GM19240 (cell line): ENCODE results near the gene UMPS.

Experiments
- DNase-seq: peaks from one replicate; pipeline ENCODE4 v3.0.0; 2011; ENCODE audit warnings: low spot score; ENCODE audit not compliant: insufficient read length

The UMPS gene

DNA sequence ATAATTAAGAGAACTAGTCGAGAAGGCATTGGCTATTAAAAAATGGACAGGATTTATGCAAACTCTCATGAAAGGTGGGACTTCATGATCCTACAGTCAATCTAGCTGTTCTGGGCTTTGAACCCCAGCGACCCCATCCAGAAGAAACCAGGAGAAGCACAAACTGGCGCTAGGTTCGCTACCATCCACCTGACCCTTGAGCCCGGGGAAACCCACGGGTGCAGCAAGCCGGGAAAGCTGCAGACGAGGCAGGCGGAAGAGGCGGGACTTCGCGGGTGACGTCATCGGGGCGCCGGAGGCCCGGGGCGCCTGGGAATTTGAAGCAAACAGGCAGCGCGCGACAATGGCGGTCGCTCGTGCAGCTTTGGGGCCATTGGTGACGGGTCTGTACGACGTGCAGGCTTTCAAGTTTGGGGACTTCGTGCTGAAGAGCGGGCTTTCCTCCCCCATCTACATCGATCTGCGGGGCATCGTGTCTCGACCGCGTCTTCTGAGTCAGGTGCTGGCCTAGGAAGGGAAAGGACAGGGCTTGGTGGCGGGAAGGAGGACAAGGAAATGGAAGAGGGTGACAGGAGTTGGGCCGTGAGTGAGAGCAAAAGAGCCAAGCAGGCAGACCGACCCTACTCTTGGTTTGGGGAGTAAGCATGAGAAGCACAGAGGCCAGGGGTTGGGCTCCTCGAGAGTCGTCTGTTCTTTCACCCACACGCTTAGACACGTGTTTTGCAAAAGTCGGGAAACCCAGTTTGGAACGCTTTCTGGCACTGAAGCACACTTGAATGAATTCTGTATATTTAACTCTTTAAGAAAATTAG, at the start of gene UMPS:
Gene UMPS (plus strand): TSS at position 324 of the 812 bp plus-strand sequence. CDS start 20 bp downstream, at position 344.
- peak; percentile 79 for DNase-seq

DNA sequence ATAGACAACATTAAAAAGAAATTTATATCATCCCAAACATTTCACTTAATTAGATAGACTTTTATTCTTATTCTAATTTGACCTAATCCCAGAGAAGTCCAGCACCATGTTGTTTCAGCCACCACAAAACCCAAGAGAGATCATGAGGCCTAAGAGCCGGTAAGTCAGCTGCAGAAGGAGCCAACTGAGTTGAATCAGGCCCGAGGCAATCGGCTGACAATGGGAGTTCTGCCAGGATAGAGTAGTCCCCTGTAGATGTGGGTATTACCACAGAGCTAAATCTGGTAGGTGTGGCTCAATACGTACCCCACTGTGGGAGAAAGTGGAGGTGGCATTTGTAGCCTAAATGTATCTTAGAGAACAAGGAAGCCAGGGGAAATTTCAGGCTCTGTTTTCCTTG, 49.7 kb upstream of the UMPS start:
- DNase-seq: no peak

DNA sequence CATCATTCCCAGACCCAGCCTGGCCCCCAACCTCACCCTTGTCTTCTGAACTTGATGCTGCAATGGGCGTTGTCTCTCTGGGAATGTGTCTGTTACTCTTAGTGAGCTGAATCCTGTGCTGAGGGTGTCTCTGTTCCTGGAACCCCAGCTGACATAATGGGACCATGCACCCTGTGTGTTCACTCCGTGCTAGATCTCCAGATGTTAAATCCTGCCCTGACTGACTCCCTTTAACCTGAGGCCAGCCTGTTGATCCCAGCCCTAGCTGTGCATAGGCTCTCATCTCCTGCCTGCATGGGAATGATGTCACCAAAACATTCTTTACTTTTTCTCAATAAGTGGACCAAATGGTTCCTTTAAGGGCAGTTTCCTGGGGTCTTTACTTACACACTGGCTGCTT, 48.0 kb upstream of the UMPS start:
- no peak for DNase-seq

DNA sequence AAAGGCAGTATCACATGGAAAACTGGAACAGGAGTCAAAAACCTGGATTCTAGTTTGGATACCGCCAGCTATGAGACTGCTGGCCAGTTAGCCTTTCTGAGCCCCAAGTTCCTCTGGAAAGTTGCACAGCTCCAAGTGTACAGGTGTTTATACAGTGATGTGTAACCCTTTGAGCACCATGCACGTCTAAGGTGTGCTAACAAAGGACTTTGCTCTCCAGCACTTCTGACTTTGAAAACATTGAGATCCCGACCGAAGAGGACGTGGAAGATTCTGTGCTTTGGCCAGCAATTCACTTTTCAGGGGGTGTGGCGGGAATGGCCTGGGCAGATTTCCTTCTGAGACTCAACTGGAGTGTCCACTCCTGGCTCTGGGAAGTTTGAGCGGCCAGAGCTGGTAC, 45.8 kb upstream of the UMPS start:
- no peak for DNase-seq

DNA sequence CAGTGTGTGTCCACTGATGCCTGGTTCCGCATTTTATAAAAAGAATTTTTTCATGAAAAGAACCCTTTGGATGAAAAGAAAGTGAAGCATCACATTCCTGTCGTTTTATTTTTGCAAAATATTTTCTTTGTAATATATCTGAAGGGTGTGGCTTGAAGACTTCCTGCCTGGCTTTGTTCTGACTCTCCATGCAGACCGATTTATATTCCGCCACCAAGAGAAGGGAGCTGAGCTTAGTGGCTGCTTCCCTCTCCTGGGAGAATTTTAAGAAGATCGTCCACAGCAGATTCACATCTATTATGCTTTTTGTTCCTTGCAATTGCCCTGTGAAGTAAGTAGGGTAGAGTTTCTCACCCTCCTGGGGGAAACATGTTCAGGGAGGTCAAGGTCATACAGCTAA, 45.2 kb upstream of the UMPS start:
- no peak for DNase-seq

DNA sequence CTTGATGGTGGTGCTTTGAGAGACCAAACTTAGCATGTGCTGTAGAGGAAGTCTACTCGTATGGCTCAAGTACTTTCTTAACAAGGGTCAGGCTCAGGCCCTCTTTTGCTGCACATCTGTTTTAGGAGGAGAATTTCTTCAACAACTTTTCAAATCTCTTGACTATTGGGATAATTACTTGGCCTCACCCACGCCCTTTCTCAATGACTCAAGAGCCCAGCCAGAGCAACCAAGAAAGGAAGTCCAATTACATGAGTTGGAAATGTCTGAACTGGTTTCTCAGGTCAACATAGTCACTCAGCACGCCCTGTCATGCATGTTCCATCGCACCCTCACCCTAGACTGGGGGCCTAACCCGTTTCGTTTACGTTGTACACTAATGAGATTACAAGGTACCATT, 44.8 kb upstream of the UMPS start:
- DNase-seq: no peak

DNA sequence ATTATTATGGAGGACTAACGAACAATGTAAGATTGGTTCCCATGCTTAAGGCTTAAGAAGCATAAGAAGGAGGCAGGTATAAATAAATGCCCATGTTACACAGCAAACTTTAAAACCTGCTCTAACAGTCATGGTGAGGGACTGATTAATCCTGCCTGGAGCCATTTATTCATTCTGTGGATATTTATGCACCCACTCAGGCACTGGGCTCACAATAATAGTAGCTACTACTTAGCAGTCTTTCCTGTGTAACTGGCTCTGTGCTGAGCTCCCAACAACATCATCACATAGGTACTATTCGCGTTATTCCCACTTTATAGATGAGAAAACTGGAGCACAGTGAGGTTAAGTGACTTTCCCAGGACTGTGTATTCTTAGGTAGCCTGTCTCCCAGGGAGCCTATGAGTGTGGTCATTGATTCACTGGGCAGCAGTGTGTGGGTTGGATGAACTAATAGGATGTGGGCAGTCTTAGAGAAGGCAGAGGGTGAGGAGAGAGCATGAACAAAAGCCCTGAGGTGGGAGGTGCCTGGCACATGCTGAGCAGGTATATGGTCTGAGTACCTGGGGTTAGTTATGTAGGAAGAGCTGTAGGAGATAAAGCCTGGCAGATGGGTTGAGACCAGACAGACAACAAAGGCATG, 44.1 kb upstream of the UMPS start:
- no peak for DNase-seq

DNA sequence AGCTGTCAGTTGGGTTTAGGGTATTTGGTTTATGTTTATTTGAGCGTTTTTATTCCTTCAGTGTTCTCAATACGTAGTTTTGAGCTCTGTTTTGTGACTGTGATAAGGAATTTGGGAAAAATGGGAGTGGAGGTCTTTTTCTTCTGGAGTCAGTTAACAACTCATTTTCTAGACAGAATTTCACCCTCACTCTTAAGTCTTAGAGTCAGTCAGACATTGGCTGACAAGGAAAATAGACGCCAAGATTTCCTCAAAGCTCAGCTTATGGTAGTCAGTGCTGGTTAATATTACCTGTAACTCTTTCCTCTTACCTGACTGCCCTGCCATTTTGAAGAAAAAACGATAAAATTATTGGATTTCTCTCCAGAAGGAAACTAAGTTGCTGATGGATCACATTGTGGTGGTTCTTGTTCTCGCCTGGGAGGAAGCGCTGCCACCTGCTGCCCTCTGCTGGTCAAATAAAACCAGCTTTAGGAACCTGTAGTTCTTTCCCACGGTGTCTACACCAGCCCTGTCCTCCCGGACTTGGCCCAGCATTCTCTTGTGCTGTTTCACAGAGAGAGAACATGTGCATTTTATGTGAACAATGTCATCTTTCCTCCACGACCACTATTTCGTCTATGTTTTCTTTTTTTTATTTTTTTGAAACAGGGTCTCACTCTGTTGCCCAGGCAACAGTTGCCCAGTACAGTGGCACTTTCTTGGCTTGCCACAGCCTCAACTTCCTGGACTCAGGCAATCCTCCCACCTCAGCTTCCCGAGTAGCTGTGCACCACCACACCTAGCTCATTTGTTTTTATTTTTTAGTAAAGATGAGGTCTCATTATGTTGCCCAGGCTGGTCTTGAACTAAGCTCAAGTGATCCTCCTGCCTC, 41.4 kb upstream of the UMPS start:
- peak; percentile 76 for DNase-seq

DNA sequence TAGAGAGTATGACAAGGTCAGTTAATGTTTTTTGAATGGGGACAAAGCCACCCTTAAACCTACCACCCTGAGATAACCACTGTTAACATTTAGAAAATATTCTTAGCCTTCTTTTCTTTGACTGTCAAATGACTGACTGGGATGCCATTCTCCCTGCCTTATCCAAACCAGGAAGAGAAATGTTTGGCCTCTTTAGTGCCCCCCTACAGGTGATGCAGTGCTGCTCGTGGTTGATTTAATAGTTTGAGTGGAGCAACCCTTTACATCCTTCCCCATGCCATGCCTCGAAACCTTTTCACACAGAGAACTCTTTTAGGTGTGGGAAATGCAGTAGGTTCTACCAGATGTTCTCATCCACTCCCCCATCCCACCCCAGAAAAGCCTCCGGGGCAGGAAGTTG, 38.7 kb upstream of the UMPS start:
- DNase-seq: no peak

DNA sequence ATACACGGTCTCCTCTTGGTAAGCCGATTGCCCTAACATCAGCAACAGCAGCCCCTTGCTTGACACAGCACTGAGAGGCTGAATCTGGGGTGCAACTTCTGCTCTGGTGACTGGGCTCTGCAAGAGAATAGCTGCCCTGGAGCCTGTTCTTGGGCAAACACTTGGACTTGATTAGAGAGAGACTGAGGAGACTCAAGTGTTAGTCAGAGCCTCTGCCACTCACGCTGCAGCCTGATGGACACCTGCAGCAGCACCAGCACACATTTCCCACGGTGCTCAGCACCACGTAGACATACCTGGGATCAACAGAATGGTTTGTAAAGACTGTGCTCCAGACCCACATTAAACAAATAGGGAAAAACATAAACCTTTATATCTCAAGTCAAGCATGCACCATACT, 35.8 kb upstream of the UMPS start:
- DNase-seq: no peak

DNA sequence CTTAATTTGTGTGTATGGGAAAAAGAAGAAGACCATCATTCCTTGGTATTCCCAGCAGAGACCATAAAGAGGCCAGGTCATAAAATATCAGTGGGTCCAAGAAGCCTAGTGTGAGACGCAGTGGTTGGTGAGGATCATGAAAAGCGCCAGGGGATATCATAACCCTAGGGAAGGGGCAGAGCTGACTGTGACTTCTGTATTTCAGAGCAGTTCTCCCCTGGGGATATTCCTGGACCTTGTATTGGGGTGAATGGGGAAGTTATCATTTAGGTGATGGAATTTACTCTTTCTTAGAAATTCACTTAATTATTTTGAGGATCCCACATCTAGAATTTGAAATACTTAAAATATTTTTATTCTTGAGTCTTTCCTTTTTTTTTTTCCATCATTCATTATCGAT, 34.9 kb upstream of the UMPS start:
- DNase-seq: no peak

DNA sequence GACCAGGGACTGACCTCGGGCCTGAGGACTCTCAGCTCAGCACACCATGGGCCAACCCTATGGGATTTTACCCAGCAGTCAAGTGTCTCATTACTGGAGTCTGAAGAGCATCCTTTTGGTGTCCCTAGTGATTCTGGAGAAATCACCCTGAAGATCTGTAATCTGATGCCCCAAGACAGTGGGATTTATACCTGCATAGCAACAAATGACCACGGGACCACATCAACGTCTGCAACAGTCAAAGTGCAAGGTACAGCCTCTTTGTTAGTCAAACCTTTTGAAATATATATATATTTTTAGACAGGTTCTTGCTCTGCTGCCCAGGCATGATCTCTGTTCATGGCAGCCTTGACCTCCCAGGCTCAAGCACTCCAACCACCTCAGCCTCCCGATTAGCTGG, 34.2 kb upstream of the UMPS start:
- DNase-seq: no peak

DNA sequence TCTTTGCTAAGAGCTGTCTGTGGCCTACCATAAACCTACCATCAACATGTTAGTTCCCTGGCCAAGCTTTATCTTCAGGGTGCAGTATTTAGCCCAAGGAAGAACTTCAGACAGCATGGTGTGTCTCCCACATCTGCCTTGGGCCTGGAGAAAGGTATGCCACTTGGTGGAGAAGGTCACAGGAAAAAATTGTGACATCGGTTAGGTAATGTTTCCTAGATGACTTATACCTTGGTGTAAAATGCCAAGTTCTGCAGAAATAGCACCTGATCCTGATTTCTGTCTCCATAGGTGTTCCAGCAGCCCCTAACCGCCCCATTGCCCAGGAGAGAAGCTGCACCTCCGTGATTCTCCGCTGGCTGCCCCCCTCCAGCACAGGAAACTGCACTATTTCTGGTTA, 33.0 kb upstream of the UMPS start:
- DNase-seq: no peak

DNA sequence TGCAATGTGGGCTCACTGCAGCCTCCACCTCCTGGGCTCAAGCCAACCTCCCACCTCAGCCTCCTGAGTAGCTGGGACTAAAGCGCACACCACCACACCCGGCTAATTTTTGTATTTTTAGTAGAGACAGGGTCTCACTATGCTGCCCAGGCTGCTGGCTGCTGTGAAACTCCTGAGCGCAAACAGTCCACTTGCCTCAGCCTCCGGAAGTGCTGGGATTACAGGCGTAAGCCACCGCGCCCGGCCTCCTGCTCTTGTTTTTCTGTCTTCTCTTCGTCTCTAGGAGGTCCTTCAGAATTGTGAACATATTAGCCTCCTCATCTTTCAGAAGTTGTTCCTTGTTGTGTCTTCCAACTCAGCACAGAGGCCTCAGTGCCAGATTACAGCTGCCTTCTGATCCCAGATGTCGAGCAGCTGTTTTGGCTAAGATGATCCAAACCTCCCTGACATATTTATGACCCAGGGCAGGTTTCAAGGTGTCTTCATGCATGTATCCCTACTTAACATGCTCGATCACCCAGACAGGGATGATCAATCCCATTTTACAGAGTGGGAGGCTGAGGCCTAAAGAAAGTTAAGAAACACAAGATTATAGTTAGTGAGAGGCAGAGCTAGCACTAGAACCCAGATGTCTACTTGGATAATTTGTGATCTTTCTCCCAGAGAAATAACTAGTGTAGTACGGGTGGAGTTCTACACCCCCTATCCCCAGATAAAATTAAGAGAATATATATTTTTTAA, 32.1 kb upstream of the UMPS start:
- DNase-seq: no peak

DNA sequence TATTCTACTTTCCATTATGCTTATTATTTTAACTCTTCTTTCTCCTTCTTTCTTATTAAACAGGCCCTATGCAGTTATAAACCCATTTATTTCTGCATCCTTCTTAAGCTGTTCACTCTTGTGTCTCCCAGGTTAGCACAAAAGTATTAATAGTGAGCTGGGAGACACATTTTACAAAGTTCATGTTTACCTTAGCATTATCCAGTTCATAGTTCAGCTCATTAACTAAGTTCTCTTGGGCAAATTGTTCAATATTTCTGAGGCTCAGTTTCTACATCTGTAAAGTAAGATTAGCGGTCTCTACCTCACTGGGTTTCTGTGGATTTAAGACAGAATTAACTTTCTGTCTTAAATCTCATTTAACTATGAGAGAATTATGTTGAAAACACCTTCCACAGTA, 31.2 kb upstream of the UMPS start:
- no peak for DNase-seq

DNA sequence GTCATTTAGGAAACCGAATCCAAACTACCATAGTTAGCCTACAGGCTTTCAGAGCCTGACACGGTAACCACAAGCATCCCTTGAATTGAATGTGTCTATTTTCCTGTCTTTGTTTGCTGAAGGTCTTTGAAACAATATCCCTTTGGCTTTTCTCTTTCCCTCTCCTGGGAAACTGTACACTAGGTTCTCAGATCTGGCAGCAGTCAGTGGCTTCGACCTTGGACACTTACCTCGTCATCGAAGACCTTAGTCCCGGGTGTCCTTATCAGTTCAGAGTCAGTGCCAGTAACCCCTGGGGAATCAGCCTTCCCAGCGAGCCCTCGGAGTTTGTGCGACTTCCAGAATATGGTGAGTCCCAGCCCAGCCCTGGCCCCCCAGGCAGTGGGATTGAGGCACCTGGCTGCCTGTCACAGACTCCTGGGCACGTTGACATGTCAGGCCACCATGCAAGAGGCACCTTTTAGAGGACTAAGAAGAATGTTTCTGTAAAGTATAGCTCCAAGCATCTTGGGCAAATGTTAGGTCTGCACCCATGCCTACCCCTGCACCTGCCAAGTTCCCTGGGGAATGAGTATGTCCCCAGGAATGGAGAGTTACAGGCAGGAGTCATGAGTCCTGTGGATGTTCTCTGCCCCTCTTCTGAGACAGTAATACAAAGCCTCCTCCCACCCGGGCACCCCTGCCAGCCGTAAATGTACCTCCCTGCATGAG, 30.4 kb upstream of the UMPS start:
- no peak for DNase-seq

DNA sequence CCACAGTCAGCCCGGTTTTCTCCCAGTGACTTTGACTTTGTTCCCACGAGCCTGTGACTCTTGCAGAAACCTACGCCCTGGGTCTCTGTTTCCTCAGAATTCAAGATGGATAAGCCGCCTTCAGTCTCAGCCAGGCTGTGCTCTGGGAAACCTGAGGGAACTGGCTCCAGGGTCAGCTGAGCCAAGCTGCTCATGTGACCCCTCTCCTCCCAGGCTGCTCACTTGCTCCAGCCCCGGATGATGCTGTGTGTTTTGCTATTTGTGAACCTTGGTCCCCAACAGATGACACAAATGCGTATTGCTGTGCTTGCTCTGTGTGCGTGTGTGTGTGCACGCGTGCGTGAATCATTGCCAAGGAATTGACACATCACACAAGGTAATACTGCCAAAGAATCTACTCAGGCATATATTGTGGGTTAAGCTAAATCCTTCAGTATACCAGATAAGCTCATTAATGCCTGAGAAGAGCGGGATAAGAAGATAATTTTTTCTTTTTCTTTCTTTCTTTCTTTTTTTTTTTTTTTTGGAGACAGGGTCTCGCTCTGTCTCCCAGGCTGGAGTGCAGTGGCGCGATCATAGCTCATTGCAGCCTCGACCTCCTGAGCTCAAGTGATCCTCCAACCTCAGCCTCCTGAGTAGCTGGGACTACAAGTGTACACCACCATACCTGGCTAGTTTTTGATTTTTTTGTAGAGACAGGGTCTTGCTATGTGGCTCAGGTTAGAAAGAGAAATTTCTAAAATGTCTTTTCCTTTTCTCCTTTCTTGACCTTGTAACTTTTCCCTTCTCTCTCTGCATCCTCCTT, 29.2 kb upstream of the UMPS start:
- DNase-seq: no peak

DNA sequence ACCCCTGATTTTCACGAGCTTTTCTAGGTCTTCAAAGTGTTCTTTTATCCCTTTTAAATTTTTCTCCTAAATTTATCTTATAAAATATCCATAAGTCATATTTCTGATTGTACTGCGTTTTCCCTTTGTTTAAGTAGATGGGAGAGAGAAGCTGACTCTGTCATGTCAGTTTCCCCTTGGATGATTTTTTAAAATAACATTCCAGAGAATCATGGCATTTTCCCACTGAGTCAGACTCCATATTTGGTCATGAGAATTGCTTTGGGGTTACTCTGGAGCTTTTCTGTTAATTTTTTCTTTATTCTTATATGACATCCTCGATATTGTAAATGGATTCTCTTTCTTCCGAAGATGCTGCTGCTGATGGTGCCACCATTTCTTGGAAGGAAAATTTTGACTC, 28.6 kb upstream of the UMPS start:
- no peak for DNase-seq

DNA sequence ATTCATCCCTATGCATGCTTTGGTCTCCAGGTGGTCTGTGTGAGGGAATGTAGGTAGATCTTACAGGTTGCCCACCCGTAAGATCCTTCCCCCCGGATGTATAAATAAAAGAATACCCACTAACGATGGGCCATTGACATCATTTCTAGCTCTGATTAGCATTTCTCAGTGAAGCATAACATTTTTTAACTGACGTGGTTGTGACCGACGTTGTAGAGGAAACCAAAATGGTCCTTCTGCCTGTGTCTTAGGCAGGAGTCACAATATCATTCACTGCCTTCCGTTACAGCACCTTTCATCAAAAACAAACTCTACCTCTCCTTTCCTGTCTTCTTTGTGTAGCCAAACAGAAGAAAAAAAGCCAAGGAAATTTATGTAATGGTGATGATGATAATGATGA, 27.3 kb upstream of the UMPS start:
- no peak for DNase-seq

DNA sequence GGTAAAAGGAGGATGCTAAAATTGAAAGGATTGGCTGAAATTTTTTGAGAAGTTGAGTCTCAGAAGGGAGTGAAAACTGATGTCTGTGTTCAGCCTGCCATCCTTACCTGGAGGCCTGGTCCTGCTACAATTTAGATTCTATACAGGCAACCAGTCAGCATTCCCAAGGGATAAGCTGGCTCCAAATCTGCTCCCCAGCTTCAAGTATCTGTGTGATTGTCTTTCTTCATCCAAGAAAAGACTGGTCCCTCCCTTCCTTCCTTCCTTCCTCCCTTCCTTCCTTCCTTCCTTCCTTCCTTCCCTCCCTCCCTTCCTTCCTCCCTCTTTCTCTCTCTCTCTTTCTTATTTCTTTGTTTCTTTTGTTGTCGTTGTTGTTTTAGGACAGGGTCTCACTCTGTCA, 24.7 kb upstream of the UMPS start:
- DNase-seq: no peak
